GM18870 (cell line): ENCODE data around the gene GP1BA.
A peak's percentile ranks its signal among the peaks of the same experiment; 100 is the strongest.

Experiments used
- ATAC-seq: cut with Tn5 transposase; IDR thresholded peaks from one replicate; pipeline ENCODE4 v1.9.1; 2021; ENCODE audit warnings: moderate library complexity; ENCODE audit not compliant: unreplicated experiment

Gene GP1BA

GRCh38 chr17:4949321-4950074 lies 17.4 kb downstream of the GP1BA start:
- ATAC-seq: no peak

- ATAC-seq: no peak
These were observed 18.1 kb downstream of the GP1BA start for GRCh38 chr17:4950075-4950745.

GRCh38 chr17:4950746-4951204 lies 18.7 kb downstream of the GP1BA start, which contains the start of gene ENO3:
ENO3 (plus strand) TSS chr17:4951119; CDS start chr17:4951830, 711 bp downstream.
- ATAC-seq: no peak

- ATAC-seq: no peak
These were observed 19.4 kb downstream of the GP1BA start for GRCh38 chr17:4951486-4951885.

- ATAC-seq: no peak
These were observed 21.4 kb downstream of the GP1BA start for GRCh38 chr17:4953451-4953961.

- no peak for ATAC-seq
These were observed 23.0 kb downstream of the GP1BA start for GRCh38 chr17:4955091-4955490.

GRCh38 chr17:4956493-4957061 lies 24.5 kb downstream of the GP1BA start:
- ATAC-seq: no peak

- ATAC-seq: no peak
These were observed 26.0 kb downstream of the GP1BA start for GRCh38 chr17:4958102-4958501.

GRCh38 chr17:4959261-4959965 lies 27.3 kb downstream of the GP1BA start:
- ATAC-seq: no peak

- ATAC-seq: no peak
These were observed 28.3 kb downstream of the GP1BA start for GRCh38 chr17:4960279-4960922.

- ATAC-seq: no peak
These were observed 33.4 kb downstream of the GP1BA start for GRCh38 chr17:4965311-4965986.

- peak; percentile 84 for ATAC-seq
These were observed 34.9 kb downstream of the GP1BA start for GRCh38 chr17:4966844-4967538.

GRCh38 chr17:4967539-4968485 lies 35.7 kb downstream of the GP1BA start, which contains the start of gene SPAG7:
SPAG7 (minus strand) TSS chr17:4967817; CDS start chr17:4967804, 13 bp downstream.
- peak; percentile 41 for ATAC-seq

- no peak for ATAC-seq
These were observed 36.5 kb downstream of the GP1BA start for GRCh38 chr17:4968486-4969046.

GRCh38 chr17:4969047-4969550 lies 37.0 kb downstream of the GP1BA start:
- ATAC-seq: no peak

GRCh38 chr17:4969551-4970173 lies 37.6 kb downstream of the GP1BA start:
- ATAC-seq: no peak

GRCh38 chr17:4970273-4970672 lies 38.2 kb downstream of the GP1BA start:
- no peak for ATAC-seq
